Esophagus muscularis mucosa (tissue), 4 donors: ENCODE data around the gene MAP4K4.

Experiments
- CTCF ChIP-seq, 3 experiments: fragments of 200-600 bp in 2 of 3; fragments of 450-650 bp in 1 of 3; sonication (generic) in 2 of 3; IDR thresholded peaks; one replicate each; pipeline ENCODE4 v1.5.1; 2017 to 2019; ENCODE audit warnings: antibody characterized with exemption in 3 of 3, mild to moderate bottlenecking in 2 of 3, moderate library complexity in 1 of 3
- EP300 ChIP-seq: sonication (generic); formaldehyde crosslinking; IDR thresholded peaks from one replicate; pipeline ENCODE4 v1.6.1; 2017; ENCODE audit warnings: antibody characterized with exemption
- POLR2A ChIP-seq: fragments of 450-650 bp; IDR thresholded peaks from one replicate; pipeline ENCODE4 v1.6.1; 2017; ENCODE audit warnings: antibody characterized with exemption, moderate library complexity, mild to moderate bottlenecking, low read depth
- POLR2AphosphoS5 ChIP-seq, 2 donors: sonication (generic); formaldehyde crosslinking; IDR thresholded peaks; one replicate each; pipeline ENCODE4 v1.6.1; 2017; ENCODE audit warnings: antibody characterized with exemption in 2 of 2

DNA sequence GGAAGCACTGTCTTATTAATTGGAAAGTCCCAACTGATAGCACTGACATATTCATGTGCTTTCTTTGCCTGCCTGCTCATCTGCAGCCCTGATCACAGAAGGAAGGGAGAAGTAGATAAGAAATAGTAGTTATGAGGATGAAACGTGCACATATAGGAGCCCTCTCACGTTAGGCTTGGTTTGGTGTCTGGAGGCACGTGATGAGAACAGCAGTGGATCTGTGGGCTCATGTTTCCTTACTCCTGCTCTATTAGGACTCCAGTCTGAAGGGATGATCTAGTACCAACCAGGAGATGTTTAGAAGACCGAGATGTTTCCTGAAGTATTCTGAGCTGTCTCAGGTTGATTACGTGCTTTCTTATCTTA lies 84.9 kb downstream of the MAP4K4 start:
- TF ChIP-seq EP300 (no peak), POLR2AphosphoS5 (IDR thresholded peaks at IDR 0.05) (no peak), CTCF (IDR thresholded peaks at IDR 0.05) (no peak), POLR2A (no peak)
